ENCODE measurements around the gene NLRP10. TPM values are rescaled to one million over a fixed set of nuclear protein-coding genes. Genes with fewer than 3 reads are reported as not detected.
"Not testable (repeated sequence)": the region's sequence is repeated elsewhere in the genome, so short reads cannot be mapped to it uniquely, and the experiment has no call there.

The NLRP10 gene
- polyA plus RNA-seq (2013, experiment 1 of 2; ENCODE audit: insufficient read length): 0.85 TPM
- polyA plus RNA-seq (2013, experiment 2 of 2; ENCODE audit: insufficient read length): 0.68 TPM

GRCh38 chr11:7965386-7965785, at the start of gene NLRP10:
Gene NLRP10 (minus strand): TSS chr11:7965447. CDS start chr11:7963495, 1,952 bp downstream.
- peak; percentile 85 for DNase-seq

GRCh38 chr11:8013833-8014232, 48.6 kb upstream of the NLRP10 start:
- DNase-seq: no peak

- DNase-seq: peak; percentile 94
Measured at GRCh38 chr11:8011981-8012444, 46.8 kb upstream of the NLRP10 start.

GRCh38 chr11:8011371-8011770, 46.1 kb upstream of the NLRP10 start:
- DNase-seq: no peak

GRCh38 chr11:8009856-8010255, 44.6 kb upstream of the NLRP10 start:
- no peak for DNase-seq

GRCh38 chr11:8008212-8008611, 43.0 kb upstream of the NLRP10 start:
- DNase-seq: no peak

GRCh38 chr11:8006349-8006977, 41.2 kb upstream of the NLRP10 start:
- peak; percentile 72 for DNase-seq

GRCh38 chr11:8005556-8005955, 40.3 kb upstream of the NLRP10 start:
- no peak for DNase-seq

GRCh38 chr11:8004008-8004407, 38.8 kb upstream of the NLRP10 start:
- no peak for DNase-seq

- no peak for DNase-seq
Measured at GRCh38 chr11:8003187-8003586, 37.9 kb upstream of the NLRP10 start.

GRCh38 chr11:8002676-8003075, 37.4 kb upstream of the NLRP10 start:
- no peak for DNase-seq

- DNase-seq: no peak
Measured at GRCh38 chr11:8000390-8000789, 35.1 kb upstream of the NLRP10 start.

- DNase-seq: no peak
Measured at GRCh38 chr11:7999795-8000194, 34.5 kb upstream of the NLRP10 start.

- DNase-seq: no peak
Measured at GRCh38 chr11:7994581-7995278, 29.5 kb upstream of the NLRP10 start.

GRCh38 chr11:7987560-7987883, 22.3 kb upstream of the NLRP10 start:
- DNase-seq: not testable (repeated sequence)

GRCh38 chr11:7986768-7987559, 21.7 kb upstream of the NLRP10 start, which contains the start of gene EIF3F:
Gene EIF3F (plus strand): TSS chr11:7987337. CDS start chr11:7987353, 16 bp downstream.
- peak; percentile 100 for DNase-seq

- no peak for DNase-seq
Measured at GRCh38 chr11:7983832-7984590, 18.8 kb upstream of the NLRP10 start.

GRCh38 chr11:7982582-7983119, 17.4 kb upstream of the NLRP10 start:
- no peak for DNase-seq

GRCh38 chr11:7981619-7982157, 16.4 kb upstream of the NLRP10 start:
- DNase-seq: no peak

- DNase-seq: peak; percentile 90
Measured at GRCh38 chr11:7977232-7977917, 12.1 kb upstream of the NLRP10 start.

- peak; percentile 34 for DNase-seq
Measured at GRCh38 chr11:7974668-7975067, 9.4 kb upstream of the NLRP10 start.
